Brain microvascular endothelial cell (primary cell): ENCODE data around the gene DDX25.

Experiments
- DNase-seq: peaks from one replicate; pipeline ENCODE4 v3.0.0-alpha.2; 2020
- H3K27ac ChIP-seq: fragments of 250-450 bp; sonication (Bioruptor Pico); 2 replicates; pipeline ENCODE4 v1.5.1; 2020; ENCODE audit warnings: mild to moderate bottlenecking, moderate library complexity
- H3K27me3 ChIP-seq: fragments of 250-450 bp; sonication (Bioruptor Pico); replicated peaks from 2 replicates; pipeline ENCODE4 v1.5.1; 2020; ENCODE audit warnings: mild to moderate bottlenecking
- H3K36me3 ChIP-seq: fragments of 250-450 bp; sonication (Bioruptor Pico); replicated peaks from 2 replicates; pipeline ENCODE4 v1.5.1; 2020; ENCODE audit warnings: mild to moderate bottlenecking
- H3K4me3 ChIP-seq: 2 replicates; pipeline ENCODE4 v1.5.1; 2011; ENCODE audit warnings: low read depth, mild to moderate bottlenecking, control low read depth, low read length, moderate library complexity
- CTCF ChIP-seq: IDR thresholded peaks from 2 replicates; pipeline ENCODE4 v1.5.1; 2011; ENCODE audit warnings: low read depth, mild to moderate bottlenecking, moderate library complexity, low read length, control low read depth, inconsistent platforms; ENCODE audit errors: missing control alignments
- in situ Hi-C: cut with HindIII; loops from 2 replicates; pipeline ENCODE4 v1.10.0; 2017; ENCODE audit warnings: low sequenced_read_pairs, low pct_ligation_motif_present

Gene DDX25

GRCh38 chr11:125887373-125888324 is 16.7 kb upstream of the DDX25 start, which contains the start of gene HYLS1:
HYLS1 (plus strand) TSS chr11:125887668; CDS start chr11:125899369, 11,701 bp downstream.
- H3K27ac ChIP-seq: peak within 1 kb of the TSS; percentile 53
- TF ChIP-seq CTCF: peak; percentile 35
- in situ Hi-C loops: no loop called here
- peak within 1 kb of the TSS; percentile 84 for H3K4me3 ChIP-seq
- DNase-seq: peak; percentile 96
- no peaks in the 10 kb centered on the region for H3K27me3 ChIP-seq
- no peaks in the 10 kb centered on the region for H3K36me3 ChIP-seq

GRCh38 chr11:125890447-125891100 is 13.7 kb upstream of the DDX25 start:
- Histone ChIP-seq H3K27me3 (no peaks in the 10 kb centered on the region), H3K36me3 (peaks cover 9% of the 10 kb centered on the region), H3K27ac (no peak overlapping the region), H3K4me3 (no peak overlapping the region)
- in situ Hi-C loops: no loop called here
- TF ChIP-seq CTCF: no peak
- DNase-seq: no peak

- no peak for DNase-seq
- in situ Hi-C loops: no loop called here
- H3K36me3 ChIP-seq: peaks cover 12% of the 10 kb centered on the region
- H3K27me3 ChIP-seq: no peaks in the 10 kb centered on the region
- H3K27ac ChIP-seq: no peak overlapping the region
- TF ChIP-seq CTCF: no peak
- H3K4me3 ChIP-seq: no peak overlapping the region
Observed at GRCh38 chr11:125892071-125892470, 12.2 kb upstream of the DDX25 start.

GRCh38 chr11:125892994-125893393 is 11.3 kb upstream of the DDX25 start:
- TF ChIP-seq CTCF: no peak
- peaks cover 12% of the 10 kb centered on the region for H3K36me3 ChIP-seq
- no peak overlapping the region for H3K4me3 ChIP-seq
- in situ Hi-C loops: no loop called here
- no peak for DNase-seq
- no peaks in the 10 kb centered on the region for H3K27me3 ChIP-seq
- H3K27ac ChIP-seq: no peak overlapping the region

GRCh38 chr11:125901872-125902271 is 2.4 kb upstream of the DDX25 start:
- Histone ChIP-seq H3K27ac (no peak overlapping the region), H3K4me3 (no peak overlapping the region), H3K36me3 (no peaks in the 10 kb centered on the region), H3K27me3 (peaks cover 8% of the 10 kb centered on the region)
- in situ Hi-C loops: no loop called here
- TF ChIP-seq CTCF: no peak
- DNase-seq: no peak
